DMS53 treated with DMSO at 0.1 percent for 48 hours (cell line): ENCODE data around the gene AP3B2.
"Not testable (repeated sequence)": the region's sequence is repeated elsewhere in the genome, so short reads cannot be mapped to it uniquely, and the experiment has no call there.

Experiments used
- DNase-seq: peaks from one replicate; lab custom pipeline; 2025; ENCODE audit not compliant: unreplicated experiment; lab: John Stamatoyannopoulos, UW

AP3B2 gene

DNA sequence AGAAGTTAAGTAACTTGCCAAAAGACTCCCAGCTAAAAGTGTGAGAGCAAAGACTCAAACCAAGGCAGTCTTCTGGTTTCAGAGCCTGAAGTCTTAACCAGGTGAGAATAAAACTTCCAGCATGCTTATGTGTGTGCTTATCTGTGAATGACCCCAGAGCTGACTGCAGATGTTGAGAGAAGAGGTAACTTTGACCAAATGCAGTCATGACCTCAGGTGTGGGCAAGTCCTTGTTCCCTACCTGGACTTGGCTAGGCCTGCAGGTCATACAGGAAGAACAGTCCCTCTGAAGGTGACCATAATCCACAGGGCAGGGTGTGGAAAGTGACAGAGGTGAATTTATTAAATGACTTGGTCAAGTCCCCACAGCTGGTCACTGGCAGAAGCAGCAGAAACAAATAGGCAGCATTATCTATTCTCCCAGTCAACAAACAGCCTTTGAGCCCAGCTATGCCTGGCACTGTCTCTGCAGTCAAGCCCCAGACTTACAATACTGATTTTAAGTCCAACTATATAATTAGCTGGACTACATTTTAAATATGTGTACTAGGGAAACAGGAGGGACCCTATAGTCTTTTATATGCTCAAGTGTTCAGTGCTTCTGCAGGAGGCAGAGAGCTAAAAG is 59.5 kb downstream of the AP3B2 start:
- no peak for DNase-seq

- no peak for DNase-seq
Measured at GRCh38 chr15:82649226-82649999, 60.3 kb downstream of the AP3B2 start.

DNA sequence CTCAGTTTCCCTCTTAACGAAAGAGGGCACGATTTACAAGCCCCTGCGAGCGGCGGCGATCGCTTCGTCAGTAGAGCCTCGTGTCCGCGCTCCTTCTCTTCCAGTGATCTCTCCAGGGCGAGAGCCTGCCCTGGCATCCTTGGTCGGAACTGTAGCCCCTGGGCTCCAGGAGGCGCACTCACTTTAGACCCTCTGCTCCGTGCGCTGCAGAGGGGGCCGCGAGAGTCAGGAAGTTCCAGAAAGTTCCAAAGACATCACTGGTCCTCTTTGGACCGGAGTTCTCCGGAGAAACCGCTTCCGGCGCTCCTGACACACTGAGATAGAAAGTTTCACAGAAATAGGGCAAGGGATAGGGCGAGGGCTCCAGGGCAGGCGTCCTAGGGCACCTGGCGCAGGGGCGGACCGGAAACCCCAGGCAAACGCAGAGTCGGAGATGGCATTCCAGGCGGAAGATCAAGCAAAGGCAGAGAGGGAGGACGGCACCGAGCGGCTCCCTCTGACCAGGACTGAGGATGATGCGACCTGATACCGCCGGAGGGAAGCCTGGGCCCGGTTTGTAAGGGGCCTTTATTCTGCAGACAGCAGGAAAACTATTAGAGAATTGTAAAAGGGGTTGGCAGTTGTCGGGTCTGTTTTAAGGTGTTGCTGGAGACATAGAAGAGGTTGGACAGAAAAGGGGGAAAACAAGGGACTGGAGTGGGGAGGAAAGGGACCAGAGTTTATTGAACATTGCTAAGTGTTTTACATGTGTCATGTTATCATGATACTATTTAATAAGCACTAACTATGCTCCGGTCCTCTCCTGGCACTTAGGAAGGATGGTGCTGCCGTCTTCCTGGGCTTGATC is 61.2 kb downstream of the AP3B2 start:
- DNase-seq, result no peak

GRCh38 chr15:82647835-82648256 is 61.8 kb downstream of the AP3B2 start:
- no peak for DNase-seq

DNA sequence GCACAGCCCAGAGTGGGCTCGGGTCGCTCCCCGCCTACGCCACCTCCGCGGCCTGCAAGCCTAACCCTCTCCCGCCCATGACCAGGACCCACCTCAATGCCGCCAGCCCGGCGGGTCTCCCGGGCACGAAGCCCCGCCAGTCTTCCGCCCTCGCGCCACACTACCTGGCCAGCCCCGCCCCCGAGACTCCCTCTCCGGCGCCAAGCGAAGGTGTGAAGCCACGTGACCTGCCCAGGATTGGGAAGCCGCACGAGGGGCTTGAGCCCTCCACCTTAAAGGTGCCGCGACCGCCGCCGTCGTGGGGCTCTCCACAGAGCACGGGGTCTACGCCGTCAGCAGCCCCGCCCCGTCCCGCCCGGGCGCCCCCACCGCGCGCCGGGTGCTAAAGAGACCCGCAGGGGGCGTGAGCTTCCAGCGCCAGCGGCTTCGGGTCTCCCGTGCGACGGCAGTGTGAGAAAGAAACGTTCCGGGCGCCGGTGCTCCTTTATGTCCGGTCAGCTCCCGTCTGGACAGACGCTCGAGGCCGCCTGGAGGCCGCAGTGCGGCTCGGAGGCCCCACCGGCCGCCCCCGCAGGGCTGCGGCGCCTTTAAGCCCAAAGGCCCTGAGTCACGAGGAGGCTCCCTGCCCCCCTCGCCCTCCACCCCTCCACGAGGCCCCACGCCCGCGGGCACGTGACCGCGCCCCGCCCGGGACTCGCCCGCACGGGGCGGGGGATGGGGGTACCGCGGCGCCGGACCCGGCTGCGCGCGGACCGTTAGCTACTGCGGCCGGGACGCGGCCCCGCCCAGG is 62.4 kb downstream of the AP3B2 start, which contains the start of gene CPEB1:
TSS of gene CPEB1 (minus strand) at position 319 of the 790 bp plus-strand sequence. CDS start 18,904 bp downstream, outside the sequence.
- no peak for DNase-seq

DNA sequence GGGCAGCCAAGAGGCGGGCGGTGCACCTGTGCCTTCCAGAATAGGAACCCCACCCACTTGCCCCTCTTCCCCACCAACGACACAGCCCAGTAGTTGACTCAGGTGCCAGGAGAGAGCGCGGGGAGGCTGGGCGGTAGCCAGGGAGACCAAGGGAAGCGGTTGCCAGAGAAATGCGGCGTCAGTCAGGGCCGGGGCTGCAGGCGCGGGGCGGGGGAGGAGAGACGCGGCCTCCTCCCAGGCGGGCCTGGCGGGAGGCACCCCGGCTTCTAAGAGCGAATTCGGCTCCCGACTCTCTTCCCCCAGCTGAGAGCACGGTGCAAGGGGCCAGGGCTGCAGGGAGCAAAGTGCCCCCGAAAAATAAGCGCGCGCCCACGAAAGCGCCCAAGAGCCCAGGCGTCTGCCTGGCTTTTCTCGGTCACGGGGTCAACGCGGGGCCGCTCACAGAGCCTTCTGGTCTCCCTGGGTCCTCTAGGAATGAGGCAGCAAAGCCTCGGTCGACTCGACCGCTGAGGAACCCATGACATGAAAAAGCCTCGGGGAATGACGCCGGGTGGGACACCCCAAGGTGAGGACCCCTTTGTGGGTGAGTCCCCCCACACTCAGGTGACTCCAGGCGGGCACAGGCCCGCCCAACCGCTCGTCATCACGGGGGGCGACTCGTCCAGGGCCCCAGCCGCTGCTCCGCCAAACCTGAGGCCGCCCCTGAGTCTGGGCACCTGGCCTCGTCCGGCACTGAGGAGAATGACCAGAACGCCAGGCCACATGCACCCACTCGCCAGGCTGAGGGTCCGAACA is 63.2 kb downstream of the AP3B2 start:
- no peak for DNase-seq

GRCh38 chr15:82644967-82645852 is 64.5 kb downstream of the AP3B2 start:
- DNase-seq, result not testable (repeated sequence)

GRCh38 chr15:82643992-82644391 is 65.7 kb downstream of the AP3B2 start:
- DNase-seq, result no peak

DNA sequence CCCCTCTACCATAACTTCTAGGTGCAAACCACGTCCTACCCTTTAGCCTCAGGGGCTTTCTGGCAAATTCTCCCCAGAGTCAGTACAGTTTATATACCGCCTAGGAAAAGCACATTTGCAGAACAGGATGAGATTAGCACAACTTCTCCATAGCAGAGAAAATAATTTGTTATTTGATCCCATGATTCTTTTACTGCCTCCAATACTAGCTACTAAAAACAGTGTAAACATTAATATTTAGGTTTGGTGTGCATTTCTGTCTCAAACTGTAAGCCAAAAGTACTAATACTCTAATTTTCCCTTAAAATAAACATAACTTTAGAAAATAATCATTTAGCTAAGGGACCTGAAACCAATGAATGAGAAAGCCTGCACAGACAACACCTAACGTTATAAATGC is 67.0 kb downstream of the AP3B2 start:
- DNase-seq, result no peak

- no peak for DNase-seq
Measured at GRCh38 chr15:82641129-82641798, 68.4 kb downstream of the AP3B2 start.

- DNase-seq, result no peak
Measured at GRCh38 chr15:82640672-82641071, 69.0 kb downstream of the AP3B2 start.

DNA sequence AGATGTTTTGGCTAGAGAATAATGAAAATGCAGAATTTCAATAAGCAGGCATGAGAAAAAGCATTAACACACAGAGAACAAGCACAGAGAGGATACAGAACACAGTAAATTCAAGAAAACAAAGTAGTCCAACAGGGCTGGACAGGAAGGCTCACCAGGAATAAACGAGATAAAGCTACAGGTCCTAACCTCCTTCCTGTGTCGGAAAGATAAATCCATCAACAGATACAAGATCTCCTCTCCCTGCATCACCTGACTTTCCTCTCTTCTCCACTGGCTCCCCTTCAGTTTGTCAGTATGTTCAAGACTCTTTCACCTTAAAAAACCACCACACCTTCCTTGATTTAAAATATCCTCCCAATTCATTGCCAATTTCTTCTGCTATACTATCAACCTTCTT is 73.9 kb downstream of the AP3B2 start:
- no peak for DNase-seq

DNA sequence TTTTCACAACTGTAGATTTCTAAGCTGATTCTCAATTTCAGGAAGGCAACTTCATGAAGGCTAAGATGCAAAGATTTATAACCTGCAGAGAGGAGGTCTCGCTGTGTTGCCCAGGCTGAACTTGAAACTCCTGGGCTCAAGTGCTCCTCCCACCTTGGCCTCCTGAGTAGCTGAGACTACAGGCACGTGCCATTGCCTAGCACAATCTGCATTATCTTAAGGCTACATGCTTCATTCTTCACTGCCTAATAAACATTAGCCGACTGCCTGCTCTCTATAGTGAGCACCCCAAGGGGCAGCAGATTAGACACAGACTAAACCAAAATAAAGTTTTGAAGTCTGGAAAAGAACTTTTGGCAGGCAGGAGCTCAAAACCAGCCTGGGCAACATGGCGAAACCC is 79.6 kb downstream of the AP3B2 start:
- DNase-seq, result no peak

- DNase-seq, result no peak
Measured at GRCh38 chr15:82625136-82625535, 84.5 kb downstream of the AP3B2 start.

GRCh38 chr15:82624438-82624837 is 85.2 kb downstream of the AP3B2 start:
- no peak for DNase-seq

DNA sequence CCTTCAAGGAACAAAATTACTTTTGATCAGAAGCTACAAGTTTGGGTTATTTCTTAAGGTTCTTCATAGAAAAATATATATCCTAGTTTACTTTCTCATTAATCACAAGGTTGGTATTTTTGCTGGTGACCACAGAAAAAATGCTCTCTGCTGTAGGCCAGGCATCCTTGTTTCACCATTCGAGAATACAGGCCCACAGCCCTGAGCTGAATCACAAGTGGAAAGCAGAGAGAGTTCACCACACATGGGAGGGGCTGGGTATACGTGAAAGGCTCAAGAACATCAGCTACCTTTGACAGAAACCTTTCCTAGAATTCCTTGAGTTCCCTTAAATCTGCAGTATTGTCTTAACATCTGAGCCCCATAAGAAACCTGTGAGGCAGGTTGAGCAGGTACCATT is 85.7 kb downstream of the AP3B2 start:
- no peak for DNase-seq

DNA sequence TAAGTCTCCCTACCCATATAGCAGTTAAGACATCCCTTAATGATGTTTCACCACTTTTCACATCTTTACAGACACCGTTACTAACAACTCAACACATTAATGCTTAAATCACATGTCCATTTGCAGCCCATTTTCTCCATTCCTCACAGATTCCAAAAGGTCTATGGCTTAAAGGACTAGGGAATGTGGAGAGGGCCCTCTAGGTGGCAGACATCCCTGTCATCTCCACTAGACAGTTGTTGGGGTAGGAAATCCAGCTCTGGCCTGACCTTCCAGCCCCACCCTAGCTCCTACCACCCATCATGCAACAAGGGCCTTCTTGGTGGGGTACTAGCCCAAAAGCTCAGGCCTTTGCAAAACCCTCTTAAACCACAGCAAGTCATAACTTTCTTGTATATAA is 87.7 kb downstream of the AP3B2 start:
- no peak for DNase-seq

DNA sequence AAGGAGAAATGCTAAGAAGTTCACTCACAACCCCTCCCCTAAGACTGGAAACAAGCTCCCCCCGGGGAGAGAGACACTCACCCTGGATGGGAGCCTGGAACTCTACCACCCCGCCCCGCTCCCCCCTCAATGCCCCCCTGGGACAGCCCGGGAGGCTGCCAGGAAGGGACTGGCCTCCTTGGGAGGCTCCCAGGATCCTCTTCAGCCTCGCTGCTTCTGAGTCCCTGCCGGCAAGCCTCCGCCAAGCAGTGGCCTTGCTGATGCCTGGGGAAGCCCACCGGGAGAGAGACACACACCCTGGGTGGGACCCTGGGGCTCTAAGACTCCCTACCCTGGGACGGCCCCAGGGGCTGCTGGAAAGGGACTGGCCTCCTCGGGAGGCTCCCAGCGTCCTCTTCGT is 95.9 kb downstream of the AP3B2 start:
- DNase-seq, result no peak

DNA sequence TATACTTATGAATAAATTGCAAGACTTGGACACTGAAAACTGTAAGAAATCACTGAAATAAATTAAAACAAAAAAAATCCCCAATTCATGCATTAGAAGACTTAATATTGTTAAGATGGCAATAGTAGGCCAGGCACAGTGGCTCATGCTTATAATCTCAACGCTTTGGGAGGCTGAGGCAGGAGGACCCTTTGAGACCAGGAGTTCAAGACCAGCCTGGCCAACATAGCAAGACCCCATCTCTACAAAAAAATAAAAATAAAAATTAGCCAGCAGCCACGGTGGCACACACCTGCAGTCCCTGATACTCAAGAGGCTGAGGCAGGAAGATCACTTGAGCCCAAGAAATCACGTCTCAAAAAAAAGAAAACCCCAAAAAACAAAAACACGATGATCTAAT is 98.3 kb downstream of the AP3B2 start:
- DNase-seq, result no peak
